ENCODE results near the gene CDKAL1.

The CDKAL1 gene

GRCh38 chr6:21121636-21122136 is 587.4 kb downstream of the CDKAL1 start:
- no peaks in the 10 kb centered on the region for H4K20me1 ChIP-seq (ENCODE audit: insufficient read depth)
- TF ChIP-seq CTCF (conservative IDR thresholded peaks at IDR 0.05; ENCODE audit: low read depth, low read length) = no peak
- H3K79me2 ChIP-seq (ENCODE audit: insufficient read depth, low read depth) = no peaks in the 10 kb centered on the region
- H3K4me3 ChIP-seq (IDR thresholded peaks at IDR 0.05; ENCODE audit: insufficient read depth, low read depth, low read length) = no peak overlapping the region
- H3K27me3 ChIP-seq (ENCODE audit: insufficient read depth, low read depth) = no peaks in the 10 kb centered on the region
- peaks cover 4% of the 10 kb centered on the region for H3K4me1 ChIP-seq (ENCODE audit: low read depth, poor library complexity, severe bottlenecking)
- no peak overlapping the region for H2AFZ ChIP-seq (ENCODE audit: low read depth)
- H3K9ac ChIP-seq = no peak overlapping the region
- no peak overlapping the region for H3K4me2 ChIP-seq
- H3K36me3 ChIP-seq (ENCODE audit: insufficient read depth) = no peaks in the 10 kb centered on the region
- no peak overlapping the region for H3K27ac ChIP-seq

GRCh38 chr6:21123507-21124436 is 589.5 kb downstream of the CDKAL1 start:
- Histone ChIP-seq H3K4me3 (IDR thresholded peaks at IDR 0.05; ENCODE audit: insufficient read depth, low read depth, low read length) (no peak overlapping the region), H3K36me3 (ENCODE audit: insufficient read depth) (no peaks in the 10 kb centered on the region), H2AFZ (ENCODE audit: low read depth) (no peak overlapping the region), H3K79me2 (ENCODE audit: insufficient read depth, low read depth) (no peaks in the 10 kb centered on the region), H3K4me2 (no peak overlapping the region), H3K27ac (no peak overlapping the region), H3K27me3 (ENCODE audit: insufficient read depth, low read depth) (no peaks in the 10 kb centered on the region), H3K4me1 (ENCODE audit: low read depth, poor library complexity, severe bottlenecking) (peaks cover 4% of the 10 kb centered on the region), H4K20me1 (ENCODE audit: insufficient read depth) (no peaks in the 10 kb centered on the region), H3K9ac (no peak overlapping the region)
- no peak for TF ChIP-seq CTCF (conservative IDR thresholded peaks at IDR 0.05; ENCODE audit: low read depth, low read length)

DNA sequence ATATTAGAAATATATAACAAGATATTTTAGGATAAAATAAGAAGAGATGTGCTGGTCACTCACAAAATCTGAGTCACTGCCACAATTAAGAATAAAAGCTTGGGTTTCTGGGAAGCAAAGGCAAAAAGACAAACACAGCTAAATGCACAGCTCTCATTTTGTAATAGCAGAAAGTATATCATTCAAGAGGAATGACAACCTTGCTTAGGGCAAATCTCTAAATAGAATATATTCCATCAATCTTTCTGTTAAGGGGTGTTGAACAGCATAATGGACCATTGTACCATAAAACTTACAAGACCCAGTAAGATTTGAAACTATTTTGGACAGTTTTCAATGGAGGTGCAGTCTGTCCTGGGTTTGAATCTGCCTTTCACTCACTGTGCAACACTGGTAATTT is 594.3 kb downstream of the CDKAL1 start:
- H2AFZ ChIP-seq (ENCODE audit: low read depth) = no peak overlapping the region
- H3K27me3 ChIP-seq (ENCODE audit: insufficient read depth, low read depth) = no peaks in the 10 kb centered on the region
- no peak overlapping the region for H3K4me2 ChIP-seq
- H3K36me3 ChIP-seq (ENCODE audit: insufficient read depth) = no peaks in the 10 kb centered on the region
- no peak for TF ChIP-seq CTCF (conservative IDR thresholded peaks at IDR 0.05; ENCODE audit: low read depth, low read length)
- no peak overlapping the region for H3K27ac ChIP-seq
- H3K9ac ChIP-seq = no peak overlapping the region
- H3K4me3 ChIP-seq (IDR thresholded peaks at IDR 0.05; ENCODE audit: insufficient read depth, low read depth, low read length) = no peak overlapping the region
- no peaks in the 10 kb centered on the region for H3K79me2 ChIP-seq (ENCODE audit: insufficient read depth, low read depth)
- no peaks in the 10 kb centered on the region for H3K4me1 ChIP-seq (ENCODE audit: low read depth, poor library complexity, severe bottlenecking)
- H4K20me1 ChIP-seq (ENCODE audit: insufficient read depth) = no peaks in the 10 kb centered on the region

DNA sequence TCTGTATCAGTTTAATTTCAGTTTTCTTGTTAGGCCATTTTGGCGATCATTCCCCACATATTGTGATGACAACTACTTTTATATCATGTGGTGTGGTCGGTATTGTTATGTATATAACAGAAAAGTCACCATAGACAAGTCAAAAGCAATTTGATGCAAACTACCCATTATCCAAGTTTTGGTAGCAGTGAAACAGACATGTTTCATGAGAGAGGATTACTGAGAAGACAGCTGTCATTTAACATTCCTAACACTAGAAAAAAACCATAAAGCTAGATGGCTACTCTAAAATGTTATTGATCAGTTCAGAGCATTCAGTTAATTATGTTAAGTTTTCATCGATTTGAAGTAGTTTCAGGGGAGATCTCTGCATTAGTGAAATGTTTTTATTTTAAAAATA is 597.1 kb downstream of the CDKAL1 start:
- TF ChIP-seq CTCF (conservative IDR thresholded peaks at IDR 0.05; ENCODE audit: low read depth, low read length) = no peak
- Histone ChIP-seq H3K79me2 (ENCODE audit: insufficient read depth, low read depth) (no peaks in the 10 kb centered on the region), H3K4me3 (IDR thresholded peaks at IDR 0.05; ENCODE audit: insufficient read depth, low read depth, low read length) (no peak overlapping the region), H3K4me2 (no peak overlapping the region), H2AFZ (ENCODE audit: low read depth) (no peak overlapping the region), H3K4me1 (ENCODE audit: low read depth, poor library complexity, severe bottlenecking) (no peaks in the 10 kb centered on the region), H3K27me3 (ENCODE audit: insufficient read depth, low read depth) (no peaks in the 10 kb centered on the region), H3K9ac (no peak overlapping the region), H3K27ac (no peak overlapping the region), H3K36me3 (ENCODE audit: insufficient read depth) (no peaks in the 10 kb centered on the region), H4K20me1 (ENCODE audit: insufficient read depth) (no peaks in the 10 kb centered on the region)
